ENCODE measurements around the gene EGR2. TPM values are rescaled to one million over a fixed set of nuclear protein-coding genes. Genes with fewer than 3 reads are reported as not detected.
"Not testable (repeated sequence)": the region's sequence is repeated elsewhere in the genome, so short reads cannot be mapped to it uniquely, and the experiment has no call there.

Gene EGR2
- total RNA-seq, 1 donor from 2014 or later: 0.37 TPM

DNA sequence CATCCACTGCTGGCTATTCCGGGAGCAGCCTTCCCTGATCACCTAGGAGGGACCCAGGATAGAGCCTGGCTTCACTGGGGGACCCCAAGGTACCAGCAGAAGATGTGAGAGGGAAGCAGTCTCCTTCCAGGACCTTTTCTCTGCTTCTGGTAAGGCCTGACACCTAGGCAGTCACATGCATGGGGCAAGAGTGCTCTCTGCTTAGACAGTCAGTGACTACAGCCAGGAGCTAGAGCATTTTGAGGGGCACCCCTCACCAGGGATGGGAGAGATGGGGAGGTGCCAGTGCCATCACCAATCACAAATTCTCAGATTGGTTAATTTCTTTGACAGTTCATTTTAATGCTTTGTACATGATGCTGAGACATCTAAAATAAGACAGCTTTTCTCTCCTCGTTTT, 25.6 kb downstream of the EGR2 start:
- TF ChIP-seq, protein P1, sequence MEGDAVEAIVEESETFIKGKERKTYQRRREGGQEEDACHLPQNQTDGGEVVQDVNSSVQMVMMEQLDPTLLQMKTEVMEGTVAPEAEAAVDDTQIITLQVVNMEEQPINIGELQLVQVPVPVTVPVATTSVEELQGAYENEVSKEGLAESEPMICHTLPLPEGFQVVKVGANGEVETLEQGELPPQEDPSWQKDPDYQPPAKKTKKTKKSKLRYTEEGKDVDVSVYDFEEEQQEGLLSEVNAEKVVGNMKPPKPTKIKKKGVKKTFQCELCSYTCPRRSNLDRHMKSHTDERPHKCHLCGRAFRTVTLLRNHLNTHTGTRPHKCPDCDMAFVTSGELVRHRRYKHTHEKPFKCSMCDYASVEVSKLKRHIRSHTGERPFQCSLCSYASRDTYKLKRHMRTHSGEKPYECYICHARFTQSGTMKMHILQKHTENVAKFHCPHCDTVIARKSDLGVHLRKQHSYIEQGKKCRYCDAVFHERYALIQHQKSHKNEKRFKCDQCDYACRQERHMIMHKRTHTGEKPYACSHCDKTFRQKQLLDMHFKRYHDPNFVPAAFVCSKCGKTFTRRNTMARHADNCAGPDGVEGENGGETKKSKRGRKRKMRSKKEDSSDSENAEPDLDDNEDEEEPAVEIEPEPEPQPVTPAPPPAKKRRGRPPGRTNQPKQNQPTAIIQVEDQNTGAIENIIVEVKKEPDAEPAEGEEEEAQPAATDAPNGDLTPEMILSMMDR (IDR thresholded peaks at IDR 0.05; ENCODE audit: partially characterized antibody, unreplicated experiment): no peak
- H3K4me1 Mint-ChIP-seq (ENCODE audit: low read depth, unreplicated experiment): no peaks in the 10 kb centered on the region
- no peak overlapping the region for H3K27ac Mint-ChIP-seq (ENCODE audit: unreplicated experiment)
- no peak overlapping the region for H3K4me3 Mint-ChIP-seq (ENCODE audit: unreplicated experiment)
- no peaks in the 10 kb centered on the region for H3K36me3 Mint-ChIP-seq (ENCODE audit: unreplicated experiment)
- peaks cover 4% of the 10 kb centered on the region for H3K9me3 Mint-ChIP-seq (ENCODE audit: unreplicated experiment)
- no peak for DNase-seq
- no peaks in the 10 kb centered on the region for H3K27me3 Mint-ChIP-seq (ENCODE audit: unreplicated experiment)

DNA sequence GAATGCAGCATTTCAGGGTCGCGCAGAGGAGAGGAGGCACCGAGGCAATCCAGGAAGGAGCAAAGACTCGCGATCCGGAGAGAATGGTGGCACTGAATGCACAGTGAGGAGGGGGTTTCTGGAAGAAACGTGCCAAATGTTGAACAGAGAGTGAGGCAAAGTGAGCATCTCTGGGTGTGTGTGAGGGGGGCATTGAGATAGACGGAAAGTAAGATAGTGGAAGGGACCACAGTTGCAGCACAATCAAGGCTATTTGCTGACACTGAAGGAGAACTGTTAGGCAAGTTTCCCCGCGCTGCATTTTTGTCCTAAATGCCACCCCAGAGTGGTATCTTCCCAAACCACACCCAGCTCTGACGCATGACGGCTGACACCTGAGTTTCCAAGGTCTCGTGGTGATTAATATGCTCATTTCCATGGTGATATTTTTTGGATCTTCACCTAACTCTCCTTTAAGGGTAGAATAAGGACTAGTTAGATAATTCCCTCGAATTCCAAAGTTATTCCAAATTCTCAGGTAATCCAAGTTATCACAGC, 26.1 kb downstream of the EGR2 start:
- TF ChIP-seq, protein P1 (IDR thresholded peaks at IDR 0.05; ENCODE audit: partially characterized antibody, unreplicated experiment): no peak
- no peak for DNase-seq
- Mint-ChIP-seq H3K27ac (ENCODE audit: unreplicated experiment) (no peak overlapping the region), H3K4me3 (ENCODE audit: unreplicated experiment) (no peak overlapping the region), H3K27me3 (ENCODE audit: unreplicated experiment) (peaks cover 2% of the 10 kb centered on the region), H3K9me3 (ENCODE audit: unreplicated experiment) (peaks cover 6% of the 10 kb centered on the region), H3K36me3 (ENCODE audit: unreplicated experiment) (peaks cover 3% of the 10 kb centered on the region), H3K4me1 (ENCODE audit: low read depth, unreplicated experiment) (no peaks in the 10 kb centered on the region)

DNA sequence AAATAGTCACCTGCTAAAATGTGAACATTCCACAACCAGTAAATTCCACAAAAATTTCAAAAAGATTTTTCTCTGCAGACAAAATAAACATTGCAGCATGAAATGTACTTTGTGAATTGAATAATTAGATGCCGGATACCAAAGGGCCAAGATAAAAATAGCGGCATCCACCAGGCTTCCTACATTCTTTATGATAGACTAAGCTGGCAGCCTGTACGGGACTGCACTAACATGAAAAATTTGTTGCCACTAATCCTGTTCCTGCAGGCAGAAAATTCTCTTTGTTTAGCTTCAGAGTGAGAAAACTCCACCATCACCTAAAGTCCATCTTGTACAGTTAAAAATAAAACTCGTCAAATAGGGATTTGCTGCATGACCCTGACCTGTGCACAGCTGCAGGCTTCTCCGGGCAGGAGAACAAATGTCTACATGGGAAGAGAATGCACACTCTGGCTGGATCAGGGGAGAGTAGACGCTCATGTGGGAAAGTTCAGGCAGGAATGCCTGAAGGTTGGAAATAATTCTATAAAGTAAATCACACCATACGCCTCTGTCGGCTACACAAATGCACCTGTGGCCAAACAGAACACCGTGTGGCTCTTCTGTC, 27.2 kb downstream of the EGR2 start:
- H3K36me3 Mint-ChIP-seq (ENCODE audit: unreplicated experiment): peaks cover 12% of the 10 kb centered on the region
- TF ChIP-seq, protein P1 (IDR thresholded peaks at IDR 0.05; ENCODE audit: partially characterized antibody, unreplicated experiment): no peak
- H3K27ac Mint-ChIP-seq (ENCODE audit: unreplicated experiment): no peak overlapping the region
- no peak overlapping the region for H3K4me3 Mint-ChIP-seq (ENCODE audit: unreplicated experiment)
- H3K27me3 Mint-ChIP-seq (ENCODE audit: unreplicated experiment): peaks cover 2% of the 10 kb centered on the region
- DNase-seq: no peak
- no peaks in the 10 kb centered on the region for H3K4me1 Mint-ChIP-seq (ENCODE audit: low read depth, unreplicated experiment)
- H3K9me3 Mint-ChIP-seq (ENCODE audit: unreplicated experiment): peaks cover 9% of the 10 kb centered on the region

DNA sequence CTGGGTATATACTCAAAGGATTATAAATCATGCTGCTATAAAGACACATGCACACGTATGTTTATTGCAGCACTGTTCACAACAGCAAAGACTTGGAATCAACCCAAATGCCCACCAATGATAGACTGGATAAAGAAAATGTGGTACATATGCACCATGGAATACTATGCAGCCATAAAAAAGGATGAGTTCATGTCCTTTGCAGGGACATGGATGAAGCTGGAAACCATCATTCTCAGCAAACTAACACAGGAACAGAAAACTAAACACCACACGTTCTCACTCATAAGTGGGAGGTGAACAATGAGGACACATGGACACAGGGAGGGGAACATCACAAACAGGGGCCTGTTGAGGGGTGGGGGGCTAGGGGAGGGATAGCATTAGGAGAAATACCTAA, 27.9 kb downstream of the EGR2 start:
- peaks cover 12% of the 10 kb centered on the region for H3K36me3 Mint-ChIP-seq (ENCODE audit: unreplicated experiment)
- not testable (repeated sequence) for H3K4me1 Mint-ChIP-seq (ENCODE audit: low read depth, unreplicated experiment); H3K27ac Mint-ChIP-seq (ENCODE audit: unreplicated experiment); H3K27me3 Mint-ChIP-seq (ENCODE audit: unreplicated experiment); H3K9me3 Mint-ChIP-seq (ENCODE audit: unreplicated experiment); H3K4me3 Mint-ChIP-seq (ENCODE audit: unreplicated experiment); DNase-seq

DNA sequence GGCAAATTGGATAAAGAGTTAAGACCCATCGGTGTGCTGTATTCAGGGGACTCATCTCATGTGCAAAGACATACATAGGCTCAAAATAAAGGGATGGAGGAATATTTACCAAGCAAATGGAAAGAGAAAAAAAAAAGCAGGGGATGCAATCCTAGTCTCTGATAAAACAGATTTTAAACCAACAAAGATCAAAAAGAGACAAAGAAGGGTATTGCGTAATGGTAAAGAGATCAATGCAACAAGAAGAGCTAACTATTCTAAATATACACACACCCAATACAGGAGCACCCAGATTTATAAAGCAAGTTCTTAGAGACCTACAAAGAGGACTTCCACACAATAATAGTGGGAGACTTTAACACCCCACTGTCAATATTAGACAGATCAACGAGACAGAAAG, 31.6 kb downstream of the EGR2 start:
- peaks cover 12% of the 10 kb centered on the region for H3K36me3 Mint-ChIP-seq (ENCODE audit: unreplicated experiment)
- not testable (repeated sequence) for DNase-seq; H3K27me3 Mint-ChIP-seq (ENCODE audit: unreplicated experiment); H3K27ac Mint-ChIP-seq (ENCODE audit: unreplicated experiment); H3K4me1 Mint-ChIP-seq (ENCODE audit: low read depth, unreplicated experiment); H3K9me3 Mint-ChIP-seq (ENCODE audit: unreplicated experiment); H3K4me3 Mint-ChIP-seq (ENCODE audit: unreplicated experiment)

DNA sequence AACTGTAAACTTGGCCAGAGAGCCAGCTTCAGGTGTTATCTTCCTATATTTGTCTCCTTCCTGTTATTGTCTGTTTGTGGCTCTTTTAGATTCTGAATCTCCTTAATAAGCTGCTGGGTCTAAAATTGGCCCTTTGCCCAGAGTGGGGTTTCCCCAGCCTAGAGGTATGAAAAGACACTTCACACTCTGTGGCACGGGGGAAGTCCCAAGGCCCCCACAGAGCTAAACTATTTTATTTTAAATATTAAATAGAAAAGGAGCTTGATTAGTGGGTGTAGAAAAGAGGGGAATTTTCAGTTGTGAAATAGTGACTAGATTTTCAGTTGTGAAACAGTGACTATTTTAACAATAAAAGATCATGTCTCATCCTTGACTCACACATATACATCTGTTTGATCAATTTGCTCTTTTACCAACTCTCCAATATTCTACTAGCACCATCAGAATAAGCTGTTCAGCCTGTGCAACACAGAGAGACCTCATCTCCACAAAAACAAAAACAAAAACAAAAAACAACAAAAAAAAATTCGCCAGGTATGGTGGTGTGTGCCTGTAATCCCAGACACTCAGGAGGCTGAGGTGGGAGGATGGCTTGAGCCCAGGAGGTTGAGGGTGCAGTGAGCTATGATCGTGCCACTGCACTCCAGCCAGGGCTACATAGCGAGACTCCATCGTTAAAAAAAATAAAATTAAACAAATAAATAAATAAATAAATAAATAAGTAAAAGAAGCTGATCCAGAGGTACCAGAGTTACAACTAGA, 36.5 kb downstream of the EGR2 start:
- Mint-ChIP-seq H3K27me3 (ENCODE audit: unreplicated experiment) (no peaks in the 10 kb centered on the region), H3K9me3 (ENCODE audit: unreplicated experiment) (no peaks in the 10 kb centered on the region), H3K4me1 (ENCODE audit: low read depth, unreplicated experiment) (no peaks in the 10 kb centered on the region), H3K36me3 (ENCODE audit: unreplicated experiment) (peaks cover 5% of the 10 kb centered on the region), H3K27ac (ENCODE audit: unreplicated experiment) (no peak overlapping the region), H3K4me3 (ENCODE audit: unreplicated experiment) (no peak overlapping the region)
- DNase-seq: no peak
- TF ChIP-seq, protein P1 (IDR thresholded peaks at IDR 0.05; ENCODE audit: partially characterized antibody, unreplicated experiment): no peak

All from glutamatergic neuron (in vitro differentiated cells).